ENCODE measurements around the gene EXOC6B. TPM values are rescaled to one million over a fixed set of nuclear protein-coding genes. Genes with fewer than 3 reads are reported as not detected.

EXOC6B gene
- polyA plus RNA-seq, 2 of the 4 experiments (the other 2 are of a cell fraction): 15.5 to 24.7 TPM

DNA sequence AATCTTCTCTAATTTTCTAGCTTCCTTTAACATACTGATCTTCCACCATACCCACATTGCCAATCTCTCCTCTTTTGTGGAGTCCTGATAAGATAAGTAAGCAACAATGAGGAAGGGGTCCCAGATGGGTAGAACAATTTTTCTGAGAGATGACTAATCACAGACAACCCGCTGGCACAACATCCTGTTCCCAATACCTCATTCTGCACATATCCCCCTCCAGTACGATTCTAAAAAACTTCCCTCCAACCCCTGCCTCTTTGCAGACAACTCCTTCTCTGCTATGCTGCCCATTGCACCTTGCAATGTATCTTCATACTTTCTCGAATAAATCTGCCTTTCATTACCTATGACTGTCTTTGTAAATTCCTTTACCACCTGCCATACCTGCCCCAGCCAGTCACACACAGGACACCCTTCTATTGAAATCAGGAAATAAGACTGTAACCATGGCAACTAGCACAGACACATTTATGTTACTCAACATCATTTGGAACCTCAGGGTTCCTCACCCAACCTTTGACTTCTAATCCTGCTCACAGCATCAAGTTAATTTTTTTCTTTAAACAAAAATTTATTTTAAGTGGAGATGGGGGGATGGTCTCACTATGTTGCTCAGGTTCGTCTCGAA, 7.4 kb upstream of the EXOC6B start:
- no peaks in the 10 kb centered on the region for H3K9me3 ChIP-seq
- ChIA-PET CTCF (interaction anchor here (0.7 to 3.2 kb wide), 8 partner anchors 9 to 61 kb away, joined by 3 to 28 read pairs (median 4); partner anchors contain the start of gene SPR), POLR2A (no interaction called here)
- no peak overlapping the region for H3K27ac ChIP-seq
- DNase-seq (ENCODE audit: low read depth in 1 of 2, low spot score in 1 of 2) (no peak), ATAC-seq (no peak; a peak in 1 of 6 replicates), FAIRE-seq (no peak)
- no peak overlapping the region for H3K4me2 ChIP-seq
- TF ChIP-seq NPAS2 (CRISPR knock-in tag; IDR thresholded peaks at IDR 0.05; ENCODE audit: borderline replicate concordance): no peak
- 43% methylated on average over 5 of the region's 5 CpGs for WGBS (ENCODE audit: missing lambda C conversion rate)
- H3K4me1 ChIP-seq: peaks cover 2% of the 10 kb centered on the region
- no peak overlapping the region for H3K4me3 ChIP-seq

DNA sequence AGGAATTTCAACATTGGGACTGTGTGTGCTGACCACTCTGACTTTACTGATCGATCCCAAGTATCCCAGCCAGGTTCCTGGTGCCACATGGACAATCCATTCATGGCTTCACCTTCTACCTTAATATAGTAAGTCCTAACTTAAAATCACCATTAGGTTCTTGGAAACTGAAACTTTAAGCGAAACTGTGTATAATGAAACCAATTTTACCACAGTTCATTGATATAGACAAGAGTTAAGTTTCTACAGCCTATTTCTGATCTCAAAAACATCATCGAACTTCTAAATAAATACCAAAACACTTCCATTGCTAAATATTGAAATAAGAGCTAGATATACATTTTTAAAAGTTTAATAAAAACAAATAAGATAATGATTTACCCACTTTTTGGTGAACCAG, 4.4 kb upstream of the EXOC6B start:
- peaks cover 12% of the 10 kb centered on the region for H3K4me1 ChIP-seq
- ChIA-PET POLR2A (no interaction called here), CTCF (interaction anchor here (1.2 to 1.5 kb wide), 3 partner anchors 13 to 61 kb away, joined by 3 to 5 read pairs (median 3); no protein-coding TSS in a partner anchor)
- ATAC-seq: no peak
- no peak for DNase-seq (ENCODE audit: low read depth in 1 of 2, low spot score in 1 of 2)
- 44% methylated on average over 3 of the region's 3 CpGs for WGBS (ENCODE audit: missing lambda C conversion rate)
- TF ChIP-seq EHF (CRISPR knock-in tag; IDR thresholded peaks at IDR 0.05) (no peak), JUN (IDR thresholded peaks at IDR 0.05) (no peak), NPAS2 (CRISPR knock-in tag; IDR thresholded peaks at IDR 0.05; ENCODE audit: borderline replicate concordance) (no peak), ZNF302 (CRISPR knock-in tag; IDR thresholded peaks at IDR 0.05) (no peak), ZC3H11A (IDR thresholded peaks at IDR 0.05) (no peak), RNF2 (IDR thresholded peaks at IDR 0.05; ENCODE audit: borderline replicate concordance, low read depth) (no peak), NFE2L2 (conservative IDR thresholded peaks at IDR 0.05; ENCODE audit: low read length) (no peak)
- TF ChIP-seq, protein P1, sequence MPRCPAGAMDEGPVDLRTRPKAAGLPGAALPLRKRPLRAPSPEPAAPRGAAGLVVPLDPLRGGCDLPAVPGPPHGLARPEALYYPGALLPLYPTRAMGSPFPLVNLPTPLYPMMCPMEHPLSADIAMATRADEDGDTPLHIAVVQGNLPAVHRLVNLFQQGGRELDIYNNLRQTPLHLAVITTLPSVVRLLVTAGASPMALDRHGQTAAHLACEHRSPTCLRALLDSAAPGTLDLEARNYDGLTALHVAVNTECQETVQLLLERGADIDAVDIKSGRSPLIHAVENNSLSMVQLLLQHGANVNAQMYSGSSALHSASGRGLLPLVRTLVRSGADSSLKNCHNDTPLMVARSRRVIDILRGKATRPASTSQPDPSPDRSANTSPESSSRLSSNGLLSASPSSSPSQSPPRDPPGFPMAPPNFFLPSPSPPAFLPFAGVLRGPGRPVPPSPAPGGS (IDR thresholded peaks at IDR 0.05): no peak
- H3K9me3 ChIP-seq: no peaks in the 10 kb centered on the region
- FAIRE-seq: no peak
- H3K27ac ChIP-seq: no peak overlapping the region
- no peak overlapping the region for H3K4me2 ChIP-seq
- no peak overlapping the region for H3K4me3 ChIP-seq

DNA sequence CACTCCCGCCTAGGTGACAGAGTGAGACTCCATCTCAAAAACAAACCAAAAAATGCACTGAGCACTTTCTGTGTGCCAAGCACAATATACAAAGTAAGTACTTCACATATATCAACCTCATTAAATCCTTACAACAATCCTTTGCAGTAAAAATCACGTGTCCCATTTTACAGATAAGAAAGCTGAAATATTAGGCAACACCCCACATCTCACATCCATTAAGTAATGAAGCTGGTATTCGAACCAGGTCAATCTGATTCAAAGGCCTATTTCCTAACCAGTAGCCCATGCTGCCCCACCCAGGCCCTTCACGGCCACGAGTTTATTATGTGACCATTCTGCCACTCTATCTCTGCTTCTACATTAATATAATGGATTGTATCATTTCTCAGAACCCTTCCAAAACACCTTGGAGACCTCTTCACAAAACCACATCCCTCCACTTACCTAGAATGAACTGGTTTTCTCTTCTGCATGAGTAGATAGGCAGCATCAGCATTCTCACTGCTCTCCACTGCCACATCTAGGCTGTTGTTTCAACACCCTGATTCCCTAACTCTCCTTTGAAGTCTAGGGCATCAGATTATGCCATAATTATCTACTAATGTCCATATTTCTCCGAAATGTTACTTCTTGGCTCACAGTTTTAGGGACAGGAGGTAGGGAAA, 3.1 kb upstream of the EXOC6B start:
- CTCF ChIA-PET: interaction anchor here (0.9 to 2.2 kb wide), 5 partner anchors 12 to 49 kb away, joined by 3 to 7 read pairs (median 4); no protein-coding TSS in a partner anchor
- Histone ChIP-seq H3K9me3 (no peaks in the 10 kb centered on the region), H3K4me3 (no peak overlapping the region), H3K4me2 (no peak overlapping the region), H3K27ac (no peak overlapping the region), H3K4me1 (peaks cover 23% of the 10 kb centered on the region)
- no peak for TF ChIP-seq CEBPB (IDR thresholded peaks at IDR 0.05)
- TF ChIP-seq TFCP2L1 (CRISPR knock-in tag; IDR thresholded peaks at IDR 0.05): no peak
- TF ChIP-seq ZFP36 (IDR thresholded peaks at IDR 0.05; ENCODE audit: borderline replicate concordance, partially characterized antibody): no peak
- TF ChIP-seq RARB (CRISPR knock-in tag; IDR thresholded peaks at IDR 0.05): no peak
- TF ChIP-seq RCOR1 (IDR thresholded peaks at IDR 0.05; ENCODE audit: low read depth, low read length): no peak
- TF ChIP-seq RFX5 (IDR thresholded peaks at IDR 0.05): no peak
- TF ChIP-seq, protein P2, sequence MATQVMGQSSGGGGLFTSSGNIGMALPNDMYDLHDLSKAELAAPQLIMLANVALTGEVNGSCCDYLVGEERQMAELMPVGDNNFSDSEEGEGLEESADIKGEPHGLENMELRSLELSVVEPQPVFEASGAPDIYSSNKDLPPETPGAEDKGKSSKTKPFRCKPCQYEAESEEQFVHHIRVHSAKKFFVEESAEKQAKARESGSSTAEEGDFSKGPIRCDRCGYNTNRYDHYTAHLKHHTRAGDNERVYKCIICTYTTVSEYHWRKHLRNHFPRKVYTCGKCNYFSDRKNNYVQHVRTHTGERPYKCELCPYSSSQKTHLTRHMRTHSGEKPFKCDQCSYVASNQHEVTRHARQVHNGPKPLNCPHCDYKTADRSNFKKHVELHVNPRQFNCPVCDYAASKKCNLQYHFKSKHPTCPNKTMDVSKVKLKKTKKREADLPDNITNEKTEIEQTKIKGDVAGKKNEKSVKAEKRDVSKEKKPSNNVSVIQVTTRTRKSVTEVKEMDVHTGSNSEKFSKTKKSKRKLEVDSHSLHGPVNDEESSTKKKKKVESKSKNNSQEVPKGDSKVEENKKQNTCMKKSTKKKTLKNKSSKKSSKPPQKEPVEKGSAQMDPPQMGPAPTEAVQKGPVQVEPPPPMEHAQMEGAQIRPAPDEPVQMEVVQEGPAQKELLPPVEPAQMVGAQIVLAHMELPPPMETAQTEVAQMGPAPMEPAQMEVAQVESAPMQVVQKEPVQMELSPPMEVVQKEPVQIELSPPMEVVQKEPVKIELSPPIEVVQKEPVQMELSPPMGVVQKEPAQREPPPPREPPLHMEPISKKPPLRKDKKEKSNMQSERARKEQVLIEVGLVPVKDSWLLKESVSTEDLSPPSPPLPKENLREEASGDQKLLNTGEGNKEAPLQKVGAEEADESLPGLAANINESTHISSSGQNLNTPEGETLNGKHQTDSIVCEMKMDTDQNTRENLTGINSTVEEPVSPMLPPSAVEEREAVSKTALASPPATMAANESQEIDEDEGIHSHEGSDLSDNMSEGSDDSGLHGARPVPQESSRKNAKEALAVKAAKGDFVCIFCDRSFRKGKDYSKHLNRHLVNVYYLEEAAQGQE (IDR thresholded peaks at IDR 0.05): no peak
- no peak for TF ChIP-seq FOSB (CRISPR knock-in tag; IDR thresholded peaks at IDR 0.05)
- TF ChIP-seq, protein P3, sequence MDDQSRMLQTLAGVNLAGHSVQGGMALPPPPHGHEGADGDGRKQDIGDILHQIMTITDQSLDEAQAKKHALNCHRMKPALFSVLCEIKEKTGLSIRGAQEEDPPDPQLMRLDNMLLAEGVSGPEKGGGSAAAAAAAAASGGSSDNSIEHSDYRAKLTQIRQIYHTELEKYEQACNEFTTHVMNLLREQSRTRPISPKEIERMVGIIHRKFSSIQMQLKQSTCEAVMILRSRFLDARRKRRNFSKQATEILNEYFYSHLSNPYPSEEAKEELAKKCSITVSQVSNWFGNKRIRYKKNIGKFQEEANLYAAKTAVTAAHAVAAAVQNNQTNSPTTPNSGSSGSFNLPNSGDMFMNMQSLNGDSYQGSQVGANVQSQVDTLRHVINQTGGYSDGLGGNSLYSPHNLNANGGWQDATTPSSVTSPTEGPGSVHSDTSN (IDR thresholded peaks at IDR 0.05): no peak
- no peak for TF ChIP-seq MAZ (IDR thresholded peaks at IDR 0.05; ENCODE audit: borderline replicate concordance, low read depth, low read length)
- TF ChIP-seq CBX8 (IDR thresholded peaks at IDR 0.05): no peak
- POLR2A ChIA-PET: no interaction called here
- DNase-seq (ENCODE audit: low read depth in 1 of 2, low spot score in 1 of 2) (no peak), ATAC-seq (no peak), FAIRE-seq (no peak)
- 65% methylated on average over 6 of the region's 6 CpGs for WGBS (ENCODE audit: missing lambda C conversion rate)
